SU-DHL-6 (cell line): ENCODE data around the gene SYCN.

ENCODE experiments used
- H2AFZ ChIP-seq: fragments of 200-600 bp; sonication (generic); 2 replicates; pipeline ENCODE4 v1.6.1; 2014; ENCODE audit warnings: low read depth, mild to moderate bottlenecking, moderate library complexity, mixed read lengths, antibody characterized with exemption, low read length; ENCODE audit not compliant: severe bottlenecking
- H3F3A ChIP-seq: fragments of 200-600 bp; shearing (Covaris generic); 2 replicates; pipeline ENCODE4 v1.6.0; 2016; ENCODE audit warnings: antibody characterized with exemption, mild to moderate bottlenecking; ENCODE audit not compliant: insufficient read depth
- H3K27ac ChIP-seq: fragments of 200-600 bp; sonication (generic); 2 replicates; pipeline ENCODE4 v1.5.1; 2016; ENCODE audit warnings: low read depth, mild to moderate bottlenecking, low read length, moderate library complexity, mixed read lengths
- H3K27me3 ChIP-seq: fragments of 200-600 bp; sonication (generic), shearing (Covaris generic); 2 replicates; pipeline ENCODE4 v1.6.0; 2014; ENCODE audit warnings: mild to moderate bottlenecking, low read length
- H3K36me3 ChIP-seq: fragments of 200-600 bp; sonication (generic); 2 replicates; pipeline ENCODE4 v1.6.1; 2014; ENCODE audit warnings: mild to moderate bottlenecking, low read length, mixed read lengths
- H3K4me2 ChIP-seq: fragments of 300-600, 200-600 bp; shearing (Covaris generic), sonication (generic); 2 replicates; pipeline ENCODE4 v1.6.0; 2014; ENCODE audit warnings: low read length, low read depth, mild to moderate bottlenecking; ENCODE audit not compliant: poor library complexity, severe bottlenecking
- H3K4me3 ChIP-seq: fragments of 200-600 bp; sonication (generic); 2 replicates; pipeline ENCODE4 v1.5.1; 2014; ENCODE audit warnings: antibody characterized with exemption, low read length, mild to moderate bottlenecking, mixed read lengths; ENCODE audit not compliant: insufficient read depth, poor library complexity, severe bottlenecking
- H3K79me2 ChIP-seq: fragments of 200-600 bp; sonication (generic); 2 replicates; pipeline ENCODE4 v1.6.1; 2014; ENCODE audit warnings: mild to moderate bottlenecking, low read length, moderate library complexity; ENCODE audit not compliant: insufficient read depth
- H3K9ac ChIP-seq: fragments of 200-600 bp; sonication (generic); 2 replicates; pipeline ENCODE4 v1.7.0; 2014; ENCODE audit warnings: mild to moderate bottlenecking, low read length
- H3K9me2 ChIP-seq: fragments of 200-600 bp; sonication (generic); replicated peaks from 2 replicates; pipeline ENCODE4 v1.6.1; 2014; ENCODE audit warnings: low read length; ENCODE audit not compliant: insufficient read depth
- H3K9me3 ChIP-seq: fragments of 200-600 bp; sonication (generic); 2 replicates; pipeline ENCODE4 v1.6.1; 2014; ENCODE audit warnings: low read length, mixed read lengths; ENCODE audit not compliant: insufficient read depth
- H4K20me1 ChIP-seq: fragments of 200-600 bp; sonication (generic); 2 replicates; pipeline ENCODE4 v1.6.1; 2014; ENCODE audit warnings: low read depth, mild to moderate bottlenecking, antibody characterized with exemption, low read length, moderate library complexity, mixed read lengths
- EZH2phosphoT487 ChIP-seq: fragments of 200-600 bp; sonication (generic), shearing (Covaris generic); conservative IDR thresholded peaks from 2 replicates; pipeline ENCODE4 v1.6.1; 2018; ENCODE audit warnings: mild to moderate bottlenecking, antibody characterized with exemption, low read length, moderate library complexity, mixed read lengths
- TF ChIP-seq, protein P1 (sequence below): fragments of 200-600 bp; sonication (generic); IDR thresholded peaks from one replicate; pipeline ENCODE4 v1.5.1; 2017; ENCODE audit warnings: antibody characterized with exemption, mild to moderate bottlenecking, low read length, moderate library complexity; ENCODE audit not compliant: insufficient read depth, poor library complexity, severe bottlenecking

Gene SYCN, protein sequence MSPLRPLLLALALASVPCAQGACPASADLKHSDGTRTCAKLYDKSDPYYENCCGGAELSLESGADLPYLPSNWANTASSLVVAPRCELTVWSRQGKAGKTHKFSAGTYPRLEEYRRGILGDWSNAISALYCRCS

DNA sequence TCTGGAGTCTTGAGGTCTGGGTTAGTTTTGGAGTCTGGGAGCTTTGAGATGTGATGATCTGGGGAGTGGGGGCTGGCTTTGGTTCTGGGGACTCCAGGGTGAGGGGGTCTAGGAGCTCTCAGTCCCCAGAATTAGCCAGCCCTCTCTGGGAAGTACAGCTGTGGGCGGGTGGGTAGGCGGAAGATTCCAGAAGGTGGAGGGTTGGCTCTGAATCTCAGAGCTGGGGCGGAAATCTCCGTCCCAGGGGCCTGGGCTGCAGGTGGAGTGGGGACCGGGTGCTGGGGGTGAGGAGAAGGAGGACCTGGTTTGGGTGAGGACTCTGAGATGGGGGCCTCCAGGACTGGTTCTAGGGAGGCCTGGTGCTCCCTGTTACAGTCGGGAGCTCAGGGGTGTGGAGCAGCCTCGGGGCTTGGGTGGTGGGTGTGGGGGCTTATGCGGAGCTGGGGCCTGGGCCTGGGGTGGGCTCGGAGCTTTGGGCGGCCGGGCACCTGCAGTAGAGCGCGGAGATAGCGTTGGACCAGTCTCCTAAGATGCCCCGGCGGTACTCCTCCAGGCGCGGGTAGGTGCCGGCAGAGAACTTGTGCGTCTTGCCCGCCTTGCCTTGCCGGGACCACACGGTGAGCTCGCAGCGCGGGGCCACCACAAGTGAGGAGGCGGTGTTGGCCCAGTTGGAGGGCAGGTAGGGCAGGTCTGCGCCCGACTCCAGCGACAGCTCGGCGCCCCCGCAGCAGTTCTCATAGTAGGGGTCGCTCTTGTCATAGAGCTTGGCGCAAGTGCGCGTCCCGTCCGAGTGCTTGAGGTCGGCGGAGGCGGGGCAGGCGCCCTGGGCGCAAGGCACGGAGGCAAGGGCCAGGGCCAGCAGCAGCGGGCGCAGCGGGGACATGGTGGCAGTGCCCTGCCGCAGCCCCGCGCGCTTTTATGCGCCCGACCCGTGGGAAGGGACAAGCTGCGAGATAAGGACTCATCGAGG lies at the start of gene SYCN:
Gene SYCN, minus strand, starts transcription at position 892 of the 970 bp plus-strand sequence. Its CDS starts 9 bp downstream, at position 883.
- H3K9me3 ChIP-seq: no peaks in the 10 kb centered on the region
- H3K79me2 ChIP-seq: no peaks in the 10 kb centered on the region
- H3K4me3 ChIP-seq: no peak within 1 kb of the TSS
- H3K27ac ChIP-seq: no peak within 1 kb of the TSS
- H3K9ac ChIP-seq: no peak within 1 kb of the TSS
- H3K4me2 ChIP-seq: no peak within 1 kb of the TSS
- no peaks in the 10 kb centered on the region for H3F3A ChIP-seq
- TF ChIP-seq, protein P1, sequence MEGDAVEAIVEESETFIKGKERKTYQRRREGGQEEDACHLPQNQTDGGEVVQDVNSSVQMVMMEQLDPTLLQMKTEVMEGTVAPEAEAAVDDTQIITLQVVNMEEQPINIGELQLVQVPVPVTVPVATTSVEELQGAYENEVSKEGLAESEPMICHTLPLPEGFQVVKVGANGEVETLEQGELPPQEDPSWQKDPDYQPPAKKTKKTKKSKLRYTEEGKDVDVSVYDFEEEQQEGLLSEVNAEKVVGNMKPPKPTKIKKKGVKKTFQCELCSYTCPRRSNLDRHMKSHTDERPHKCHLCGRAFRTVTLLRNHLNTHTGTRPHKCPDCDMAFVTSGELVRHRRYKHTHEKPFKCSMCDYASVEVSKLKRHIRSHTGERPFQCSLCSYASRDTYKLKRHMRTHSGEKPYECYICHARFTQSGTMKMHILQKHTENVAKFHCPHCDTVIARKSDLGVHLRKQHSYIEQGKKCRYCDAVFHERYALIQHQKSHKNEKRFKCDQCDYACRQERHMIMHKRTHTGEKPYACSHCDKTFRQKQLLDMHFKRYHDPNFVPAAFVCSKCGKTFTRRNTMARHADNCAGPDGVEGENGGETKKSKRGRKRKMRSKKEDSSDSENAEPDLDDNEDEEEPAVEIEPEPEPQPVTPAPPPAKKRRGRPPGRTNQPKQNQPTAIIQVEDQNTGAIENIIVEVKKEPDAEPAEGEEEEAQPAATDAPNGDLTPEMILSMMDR: no peak
- TF ChIP-seq EZH2phosphoT487: no peak
- no peaks in the 10 kb centered on the region for H3K36me3 ChIP-seq
- H4K20me1 ChIP-seq: no peaks in the 10 kb centered on the region
- H3K27me3 ChIP-seq: no peaks in the 10 kb centered on the region
- H2AFZ ChIP-seq: no peak within 1 kb of the TSS
- H3K9me2 ChIP-seq: no peaks in the 10 kb centered on the region

DNA sequence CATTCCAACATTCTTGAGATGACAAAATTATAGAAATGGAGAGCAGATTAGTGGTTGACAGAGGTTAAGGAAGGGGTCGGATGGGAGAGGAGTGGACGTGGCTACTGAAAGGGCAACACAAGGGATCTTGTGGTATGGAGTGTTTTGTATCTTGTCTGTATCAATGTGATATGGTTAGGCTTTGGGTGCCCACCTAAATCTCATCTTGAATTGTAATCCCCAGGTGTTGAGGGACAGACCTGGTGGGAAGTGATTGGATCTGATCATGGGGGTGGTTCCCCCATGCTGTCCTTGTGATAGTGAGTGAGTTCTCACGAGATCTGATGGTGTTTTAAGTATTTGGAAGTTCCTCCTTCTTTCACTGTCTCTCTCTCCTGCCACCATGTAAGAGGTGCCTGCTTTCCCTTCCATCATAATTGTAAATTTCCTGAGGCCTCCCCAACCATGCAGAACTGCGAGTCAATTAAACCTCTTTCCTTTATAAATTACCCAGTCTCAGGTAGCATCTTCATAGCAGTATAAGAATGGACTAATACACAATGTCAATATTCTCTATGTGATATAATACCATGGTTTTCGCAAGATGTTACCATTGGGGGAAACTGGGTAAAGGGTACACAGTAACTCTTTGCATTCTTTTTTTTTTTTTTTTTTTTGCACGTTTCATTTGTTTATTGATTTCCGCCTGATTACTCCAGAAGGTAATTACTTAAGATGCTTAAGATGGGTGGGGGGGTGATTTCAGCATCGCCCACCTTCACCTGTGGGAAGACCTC lies 49.5 kb upstream of the SYCN start:
- Histone ChIP-seq H3K9ac (no peak overlapping the region), H3K79me2 (no peaks in the 10 kb centered on the region), H4K20me1 (no peaks in the 10 kb centered on the region), H2AFZ (no peak overlapping the region), H3F3A (no peaks in the 10 kb centered on the region), H3K9me3 (no peaks in the 10 kb centered on the region), H3K9me2 (no peaks in the 10 kb centered on the region), H3K4me3 (no peak overlapping the region), H3K4me2 (no peak overlapping the region), H3K36me3 (no peaks in the 10 kb centered on the region), H3K27me3 (no peaks in the 10 kb centered on the region), H3K27ac (no peak overlapping the region)
- TF ChIP-seq, protein P1: no peak
- TF ChIP-seq EZH2phosphoT487: no peak

DNA sequence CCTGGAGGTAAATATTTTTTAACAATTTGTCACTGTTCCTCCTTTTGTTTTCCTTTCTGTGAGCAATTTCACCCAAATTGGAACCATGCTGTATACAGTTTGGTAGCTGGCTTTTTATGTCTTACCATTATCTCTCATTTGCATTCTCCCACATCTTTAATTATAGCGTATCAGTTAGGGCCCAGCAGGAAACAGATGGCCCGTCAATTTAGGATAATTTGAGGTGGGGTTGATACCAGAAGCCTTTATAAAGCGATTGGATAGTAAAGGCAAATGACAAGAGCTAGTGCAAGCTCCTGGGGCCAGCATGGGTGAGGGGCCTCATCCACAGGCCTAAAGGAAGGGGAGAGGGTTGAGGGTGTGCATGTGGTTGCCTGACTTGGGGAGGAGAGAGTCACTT lies 48.4 kb upstream of the SYCN start:
- H3K9ac ChIP-seq: no peak overlapping the region
- no peaks in the 10 kb centered on the region for H3K9me3 ChIP-seq
- no peaks in the 10 kb centered on the region for H4K20me1 ChIP-seq
- H3F3A ChIP-seq: no peaks in the 10 kb centered on the region
- H3K4me2 ChIP-seq: no peak overlapping the region
- no peaks in the 10 kb centered on the region for H3K79me2 ChIP-seq
- no peak overlapping the region for H3K4me3 ChIP-seq
- no peaks in the 10 kb centered on the region for H3K27me3 ChIP-seq
- H3K9me2 ChIP-seq: no peaks in the 10 kb centered on the region
- H3K27ac ChIP-seq: no peak overlapping the region
- no peaks in the 10 kb centered on the region for H3K36me3 ChIP-seq
- H2AFZ ChIP-seq: no peak overlapping the region
- TF ChIP-seq EZH2phosphoT487: no peak
- TF ChIP-seq, protein P1: no peak
